Measurements from ENCODE around the gene CD38.

DNA sequence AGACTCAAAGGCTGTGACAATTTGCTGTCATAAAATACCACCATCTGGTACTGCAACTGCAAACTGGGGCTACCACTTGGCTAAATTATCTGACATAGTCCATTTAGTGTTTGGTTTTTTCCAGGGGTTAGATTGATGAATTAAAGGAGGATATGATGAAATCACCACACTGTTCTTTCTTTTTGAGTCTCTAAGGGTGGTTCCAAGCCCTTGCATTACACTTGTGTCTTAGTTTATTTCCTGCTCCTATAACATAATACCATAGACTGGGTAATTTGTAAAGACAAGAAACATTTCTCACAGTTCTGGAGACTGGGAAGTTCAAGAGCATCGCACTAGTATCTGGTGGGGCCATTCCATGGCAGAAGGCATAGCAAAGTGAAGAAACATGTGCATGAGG is 32.0 kb upstream of the CD38 start:
- no peak for TF ChIP-seq EZH2 (IDR thresholded peaks at IDR 0.05; ENCODE audit: low read length, missing control alignments)
- TF ChIP-seq, protein P1, sequence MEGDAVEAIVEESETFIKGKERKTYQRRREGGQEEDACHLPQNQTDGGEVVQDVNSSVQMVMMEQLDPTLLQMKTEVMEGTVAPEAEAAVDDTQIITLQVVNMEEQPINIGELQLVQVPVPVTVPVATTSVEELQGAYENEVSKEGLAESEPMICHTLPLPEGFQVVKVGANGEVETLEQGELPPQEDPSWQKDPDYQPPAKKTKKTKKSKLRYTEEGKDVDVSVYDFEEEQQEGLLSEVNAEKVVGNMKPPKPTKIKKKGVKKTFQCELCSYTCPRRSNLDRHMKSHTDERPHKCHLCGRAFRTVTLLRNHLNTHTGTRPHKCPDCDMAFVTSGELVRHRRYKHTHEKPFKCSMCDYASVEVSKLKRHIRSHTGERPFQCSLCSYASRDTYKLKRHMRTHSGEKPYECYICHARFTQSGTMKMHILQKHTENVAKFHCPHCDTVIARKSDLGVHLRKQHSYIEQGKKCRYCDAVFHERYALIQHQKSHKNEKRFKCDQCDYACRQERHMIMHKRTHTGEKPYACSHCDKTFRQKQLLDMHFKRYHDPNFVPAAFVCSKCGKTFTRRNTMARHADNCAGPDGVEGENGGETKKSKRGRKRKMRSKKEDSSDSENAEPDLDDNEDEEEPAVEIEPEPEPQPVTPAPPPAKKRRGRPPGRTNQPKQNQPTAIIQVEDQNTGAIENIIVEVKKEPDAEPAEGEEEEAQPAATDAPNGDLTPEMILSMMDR (conservative IDR thresholded peaks at IDR 0.05 in 1 of 2, IDR thresholded peaks at IDR 0.05 in 1 of 2; ENCODE audit: low read depth in 1 of 2, low read length in 2 of 2) = no peak

Data from fibroblast of lung (primary cell).